Mononuclear cell (primary cell): Measurements from ENCODE around the gene LRCH3. TPM values are rescaled to one million over a fixed set of nuclear protein-coding genes. Genes with fewer than 3 reads are reported as not detected.

Source experiments
- H3K27me3 ChIP-seq: 2 replicates; pipeline ENCODE4 v1.6.0; 2011; ENCODE audit warnings: low read length, control low read depth; ENCODE audit not compliant: insufficient read depth
- H3K4me1 ChIP-seq: 2 replicates; pipeline ENCODE4 v1.5.1; 2011; ENCODE audit warnings: mild to moderate bottlenecking, low read length, control low read depth; ENCODE audit not compliant: insufficient read depth
- H3K4me3 ChIP-seq: 2 replicates; pipeline ENCODE4 v1.5.1; 2011; ENCODE audit warnings: mild to moderate bottlenecking, low read length, moderate library complexity
- H3K9me3 ChIP-seq: 2 replicates; pipeline ENCODE4 v1.5.1; 2011; ENCODE audit warnings: low read depth, mild to moderate bottlenecking, control low read depth, low read length
- total RNA-seq: library from RNA; depleted of rRNA; stranded (reverse); fragments of >200 nt; gene quantifications from one replicate; pipeline ENCODE4 v1.2.3, GENCODE V29; 2012

The LRCH3 gene
- total RNA-seq, 1 donor: 51.3 TPM

- no peaks in the 10 kb centered on the region for H3K9me3 ChIP-seq
- no peak overlapping the region for H3K4me3 ChIP-seq
- peaks cover 23% of the 10 kb centered on the region for H3K4me1 ChIP-seq
- no peaks in the 10 kb centered on the region for H3K27me3 ChIP-seq
Observed at GRCh38 chr3:197804511-197804910, 13.5 kb downstream of the LRCH3 start.

GRCh38 chr3:197807969-197808587, 17.0 kb downstream of the LRCH3 start:
- no peaks in the 10 kb centered on the region for H3K9me3 ChIP-seq
- H3K27me3 ChIP-seq: no peaks in the 10 kb centered on the region
- H3K4me1 ChIP-seq: peaks cover 12% of the 10 kb centered on the region
- no peak overlapping the region for H3K4me3 ChIP-seq

- Histone ChIP-seq H3K4me3 (no peak overlapping the region), H3K27me3 (no peaks in the 10 kb centered on the region), H3K9me3 (no peaks in the 10 kb centered on the region), H3K4me1 (peaks cover 8% of the 10 kb centered on the region)
Observed at GRCh38 chr3:197809356-197810020, 18.4 kb downstream of the LRCH3 start.

- Histone ChIP-seq H3K9me3 (no peaks in the 10 kb centered on the region), H3K4me1 (peaks cover 8% of the 10 kb centered on the region), H3K4me3 (no peak overlapping the region), H3K27me3 (no peaks in the 10 kb centered on the region)
Observed at GRCh38 chr3:197810901-197811300, 19.8 kb downstream of the LRCH3 start.

GRCh38 chr3:197811343-197811742, 20.3 kb downstream of the LRCH3 start:
- Histone ChIP-seq H3K4me3 (no peak overlapping the region), H3K9me3 (no peaks in the 10 kb centered on the region), H3K27me3 (no peaks in the 10 kb centered on the region), H3K4me1 (peaks cover 8% of the 10 kb centered on the region)

GRCh38 chr3:197814372-197814771, 23.3 kb downstream of the LRCH3 start:
- Histone ChIP-seq H3K9me3 (no peaks in the 10 kb centered on the region), H3K4me1 (peaks cover 2% of the 10 kb centered on the region), H3K27me3 (no peaks in the 10 kb centered on the region)

GRCh38 chr3:197820550-197821335, 29.7 kb downstream of the LRCH3 start:
- Histone ChIP-seq H3K9me3 (no peaks in the 10 kb centered on the region), H3K4me3 (no peak overlapping the region), H3K27me3 (no peaks in the 10 kb centered on the region), H3K4me1 (no peaks in the 10 kb centered on the region)

More at GRCh38 chr3:197814372-197814771, 23.3 kb downstream of the LRCH3 start:
- H3K4me3 ChIP-seq: no peak overlapping the region

GRCh38 chr3:197829397-197830045, 38.5 kb downstream of the LRCH3 start:
- Histone ChIP-seq H3K4me3 (no peak overlapping the region), H3K9me3 (no peaks in the 10 kb centered on the region), H3K27me3 (no peaks in the 10 kb centered on the region), H3K4me1 (no peaks in the 10 kb centered on the region)

GRCh38 chr3:197830308-197830966, 39.4 kb downstream of the LRCH3 start:
- H3K4me3 ChIP-seq: no peak overlapping the region
- no peaks in the 10 kb centered on the region for H3K27me3 ChIP-seq
- H3K4me1 ChIP-seq: no peaks in the 10 kb centered on the region
- no peaks in the 10 kb centered on the region for H3K9me3 ChIP-seq

GRCh38 chr3:197830967-197831313, 39.9 kb downstream of the LRCH3 start:
- H3K9me3 ChIP-seq: no peaks in the 10 kb centered on the region

GRCh38 chr3:197833930-197834715, 43.1 kb downstream of the LRCH3 start:
- Histone ChIP-seq H3K9me3 (no peaks in the 10 kb centered on the region), H3K27me3 (no peaks in the 10 kb centered on the region), H3K4me3 (no peak overlapping the region), H3K4me1 (no peaks in the 10 kb centered on the region)

More at GRCh38 chr3:197830967-197831313, 39.9 kb downstream of the LRCH3 start:
- H3K27me3 ChIP-seq: no peaks in the 10 kb centered on the region
- H3K4me1 ChIP-seq: no peaks in the 10 kb centered on the region
- H3K4me3 ChIP-seq: no peak overlapping the region

- no peaks in the 10 kb centered on the region for H3K27me3 ChIP-seq
- no peaks in the 10 kb centered on the region for H3K9me3 ChIP-seq
- H3K4me1 ChIP-seq: no peaks in the 10 kb centered on the region
- no peak overlapping the region for H3K4me3 ChIP-seq
Observed at GRCh38 chr3:197835509-197835908, 44.5 kb downstream of the LRCH3 start.

- Histone ChIP-seq H3K9me3 (no peaks in the 10 kb centered on the region), H3K27me3 (no peaks in the 10 kb centered on the region), H3K4me3 (no peak overlapping the region), H3K4me1 (no peaks in the 10 kb centered on the region)
Observed at GRCh38 chr3:197836244-197836643, 45.2 kb downstream of the LRCH3 start.

- H3K27me3 ChIP-seq: no peaks in the 10 kb centered on the region
- no peaks in the 10 kb centered on the region for H3K9me3 ChIP-seq
- no peaks in the 10 kb centered on the region for H3K4me1 ChIP-seq
- no peak overlapping the region for H3K4me3 ChIP-seq
Observed at GRCh38 chr3:197837282-197837681, 46.2 kb downstream of the LRCH3 start.
